ENCODE results near the gene NCEH1.
A peak's percentile ranks its signal among the peaks of the same experiment; 100 is the strongest.
"Not testable (repeated sequence)": the region's sequence is repeated elsewhere in the genome, so short reads cannot be mapped to it uniquely, and the experiment has no call there.

Gene NCEH1, protein sequence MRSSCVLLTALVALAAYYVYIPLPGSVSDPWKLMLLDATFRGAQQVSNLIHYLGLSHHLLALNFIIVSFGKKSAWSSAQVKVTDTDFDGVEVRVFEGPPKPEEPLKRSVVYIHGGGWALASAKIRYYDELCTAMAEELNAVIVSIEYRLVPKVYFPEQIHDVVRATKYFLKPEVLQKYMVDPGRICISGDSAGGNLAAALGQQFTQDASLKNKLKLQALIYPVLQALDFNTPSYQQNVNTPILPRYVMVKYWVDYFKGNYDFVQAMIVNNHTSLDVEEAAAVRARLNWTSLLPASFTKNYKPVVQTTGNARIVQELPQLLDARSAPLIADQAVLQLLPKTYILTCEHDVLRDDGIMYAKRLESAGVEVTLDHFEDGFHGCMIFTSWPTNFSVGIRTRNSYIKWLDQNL

GRCh38 chr3:172710664-172711453 is at the start of gene NCEH1:
TSS of gene NCEH1 (minus strand) at chr3:172711067. CDS start at chr3:172710984, 83 bp downstream.
- DNase-seq = peak; percentile 99 to 100

DNA sequence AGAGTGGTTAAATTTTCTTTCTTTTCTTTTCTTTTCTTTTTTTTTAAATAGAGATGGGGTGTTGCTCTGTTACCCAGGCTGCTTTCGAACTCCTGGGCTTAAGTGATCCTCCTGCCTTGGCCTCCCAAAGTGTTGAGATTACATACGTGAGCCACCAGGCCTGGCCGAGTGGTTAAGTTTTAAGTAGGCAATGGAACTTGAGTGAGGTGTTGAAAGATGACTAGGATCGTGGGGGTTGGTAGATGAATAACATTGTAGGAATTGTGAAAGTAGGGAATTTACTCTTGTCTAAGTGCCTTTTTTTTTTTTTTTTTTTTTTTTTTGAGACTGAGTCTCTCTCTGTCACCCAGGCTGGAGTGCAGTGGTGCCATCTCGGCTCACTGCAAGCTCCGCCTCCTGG is 49.5 kb upstream of the NCEH1 start:
- DNase-seq = not testable (repeated sequence)

DNA sequence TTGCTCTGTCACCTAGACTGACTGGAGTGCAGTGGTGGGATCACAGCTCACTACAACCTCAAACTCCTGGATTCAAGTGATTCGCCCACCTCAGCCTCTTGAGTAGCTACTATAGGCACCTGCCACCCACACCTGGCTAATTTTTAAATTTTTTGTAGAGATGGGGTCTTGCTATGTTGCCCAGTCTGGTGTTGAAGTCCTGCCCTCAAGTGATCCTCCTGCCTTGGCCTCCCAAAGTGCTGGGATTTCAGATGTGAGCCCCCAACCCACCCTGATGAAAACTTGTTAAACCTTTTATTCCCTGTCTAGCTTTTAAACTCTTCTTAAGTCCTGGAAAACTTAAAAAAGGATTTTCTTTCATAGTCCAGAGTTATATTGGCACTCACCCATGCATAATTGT is 42.3 kb upstream of the NCEH1 start:
- DNase-seq = no peak

GRCh38 chr3:172752651-172753050 is 41.8 kb upstream of the NCEH1 start:
- DNase-seq = no peak

GRCh38 chr3:172751175-172751704 is 40.4 kb upstream of the NCEH1 start:
- peak in 1 of 2 experiments; percentile 38 for DNase-seq

GRCh38 chr3:172750368-172751174 is 39.7 kb upstream of the NCEH1 start, which contains the start of gene ECT2:
TSS of gene ECT2 (plus strand) at chr3:172750726. CDS start at chr3:172754531, 3,805 bp downstream.
- DNase-seq = peak; percentile 100

GRCh38 chr3:172750069-172750367 is 39.2 kb upstream of the NCEH1 start:
- no peak for DNase-seq

- DNase-seq = peak; percentile 76 to 96
Measured at GRCh38 chr3:172749230-172749965, 38.5 kb upstream of the NCEH1 start.

DNA sequence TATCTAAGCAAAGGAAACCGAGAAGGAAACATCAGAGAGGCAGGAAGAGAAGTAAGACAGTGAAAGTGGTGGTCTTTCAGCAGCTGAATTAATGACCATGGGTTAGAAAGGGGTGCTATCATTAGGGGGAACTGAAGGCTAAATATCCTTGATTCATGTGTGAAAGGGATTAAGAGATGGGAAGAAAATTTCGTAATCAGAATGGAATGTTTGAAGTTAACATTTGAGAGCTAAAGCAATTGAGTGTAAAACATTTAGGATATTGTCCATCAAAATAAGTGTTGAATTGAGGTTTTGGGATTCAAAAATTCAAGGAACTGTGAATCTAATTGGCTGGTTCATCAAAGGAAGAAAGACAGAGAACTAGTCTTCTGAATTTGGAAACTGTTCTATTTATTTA is 35.6 kb upstream of the NCEH1 start:
- no peak for DNase-seq

DNA sequence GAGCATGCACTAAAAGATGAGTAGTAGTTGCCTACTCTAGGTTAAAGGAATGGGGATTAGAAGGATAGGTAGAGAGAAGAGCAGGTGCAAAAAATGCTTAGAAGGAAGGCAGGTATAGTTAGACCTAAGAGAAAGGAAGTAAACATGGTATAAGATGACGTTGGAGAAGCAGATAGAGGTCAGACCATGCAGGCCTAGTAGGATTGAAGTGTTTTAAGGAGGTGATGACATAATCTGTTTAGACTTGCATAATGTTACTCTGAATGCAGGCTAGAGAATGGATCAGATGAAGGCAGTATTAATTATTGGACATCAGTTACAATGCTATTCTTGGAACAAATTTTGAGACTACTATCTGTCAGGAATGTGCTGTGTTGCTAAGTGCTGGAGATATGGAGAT is 28.6 kb upstream of the NCEH1 start:
- no peak for DNase-seq

DNA sequence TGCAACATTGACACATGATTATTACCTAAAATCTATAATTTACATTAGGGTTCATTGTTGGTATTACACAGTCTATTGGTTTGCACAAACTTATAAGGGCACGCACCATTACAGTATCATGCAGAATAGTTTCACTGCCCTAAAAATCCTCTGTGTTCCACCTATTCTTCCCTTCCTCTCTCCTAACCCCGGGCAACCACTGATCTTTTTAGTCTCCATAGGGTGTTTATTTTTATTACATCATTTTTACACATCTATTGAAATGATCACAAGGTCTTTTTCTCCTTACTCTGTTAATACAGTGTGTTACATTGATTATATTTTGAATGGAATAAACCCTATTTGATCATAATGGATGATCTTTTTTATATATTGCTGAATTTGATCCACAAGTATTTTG is 24.1 kb upstream of the NCEH1 start:
- no peak for DNase-seq

DNA sequence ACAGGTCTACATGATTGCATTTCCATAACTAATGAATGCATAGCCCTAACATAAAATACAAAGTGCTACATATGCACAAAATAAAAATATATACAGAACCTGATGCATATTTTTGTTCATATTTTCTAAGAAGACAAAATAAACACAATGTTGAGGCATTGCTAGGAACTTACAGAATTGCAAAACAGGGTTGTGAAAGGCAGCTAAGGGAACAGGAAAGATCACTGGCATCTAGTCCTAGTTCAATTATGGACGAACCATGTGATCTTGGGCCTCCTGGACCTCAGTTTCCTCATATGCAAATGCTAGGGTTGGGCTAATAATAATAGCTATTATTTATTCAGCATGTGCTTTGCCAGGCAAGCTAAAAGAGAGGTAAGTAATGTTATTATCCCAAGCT is 15.5 kb upstream of the NCEH1 start:
- DNase-seq = no peak

- DNase-seq = not testable (repeated sequence)
Measured at GRCh38 chr3:172722536-172723040, 11.7 kb upstream of the NCEH1 start.

GRCh38 chr3:172717493-172718088 is 6.7 kb upstream of the NCEH1 start:
- peak in 1 of 2 experiments; percentile 31 for DNase-seq

- no peak for DNase-seq
Measured at GRCh38 chr3:172716476-172716875, 5.6 kb upstream of the NCEH1 start.

DNA sequence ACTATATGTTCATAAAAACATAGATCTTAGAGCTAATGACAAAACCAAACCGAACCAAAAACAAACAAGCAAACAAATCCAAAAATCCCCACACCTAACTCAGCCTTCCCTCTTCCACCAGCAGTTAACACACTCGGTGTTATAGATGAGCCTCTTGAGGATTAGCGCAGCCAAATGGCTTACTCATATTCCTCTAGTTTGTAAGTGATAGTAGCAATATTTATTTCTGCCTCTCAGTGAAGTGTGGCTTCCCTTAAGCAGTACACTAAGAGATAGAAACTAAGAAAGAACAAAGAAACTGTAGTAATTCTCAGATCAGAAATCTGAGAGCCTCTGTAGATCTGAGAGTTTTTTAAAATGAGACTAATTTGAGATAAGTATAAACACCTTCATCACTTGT is 2.4 kb upstream of the NCEH1 start:
- no peak for DNase-seq

- peak in 1 of 2 experiments; percentile 65 for DNase-seq
Measured at GRCh38 chr3:172711454-172711795, 558 bp upstream of the NCEH1 start.

DNA sequence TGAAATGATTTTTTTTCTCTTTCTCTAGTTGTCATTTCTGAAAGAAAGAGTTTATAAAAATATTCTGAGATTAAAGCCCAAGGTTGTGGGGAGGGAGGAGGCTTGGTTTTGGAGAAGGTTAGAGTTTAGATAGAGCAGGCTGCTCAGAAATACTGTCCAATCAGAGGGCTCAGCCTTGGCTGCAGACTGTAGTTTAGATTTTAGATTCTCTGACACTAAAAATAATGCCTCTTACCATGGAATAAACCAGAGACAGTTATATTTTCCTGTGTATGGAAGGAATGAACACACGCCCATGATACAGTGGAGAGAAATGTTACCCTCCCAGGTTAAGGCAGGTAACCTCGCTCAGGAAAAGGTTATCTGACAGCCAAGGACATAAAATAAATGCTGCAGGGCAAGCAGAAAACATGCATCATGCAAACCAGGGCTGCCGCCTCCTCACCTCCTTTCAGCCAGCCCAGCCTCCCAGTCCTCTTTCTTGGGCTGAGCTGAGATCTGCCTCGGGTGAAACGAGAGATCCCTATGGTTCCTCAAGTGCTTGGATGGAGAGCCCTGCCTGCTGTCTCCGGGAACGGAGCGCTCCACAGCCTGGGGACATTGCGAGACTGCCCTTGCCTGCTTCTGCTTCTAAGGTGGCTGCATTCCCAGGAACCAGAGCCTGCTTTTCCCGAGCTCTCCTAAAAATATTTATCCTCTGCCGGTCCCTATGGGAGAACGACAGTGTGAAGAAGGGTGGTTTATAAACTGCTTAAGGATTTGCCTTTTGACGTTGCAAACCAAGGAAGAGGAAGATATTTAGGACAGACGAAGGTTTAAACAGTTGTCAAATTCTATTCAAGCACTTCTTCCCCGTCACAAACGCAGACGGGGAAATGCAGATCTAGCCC is 848 bp downstream of the NCEH1 start:
- DNase-seq = no peak

DNA sequence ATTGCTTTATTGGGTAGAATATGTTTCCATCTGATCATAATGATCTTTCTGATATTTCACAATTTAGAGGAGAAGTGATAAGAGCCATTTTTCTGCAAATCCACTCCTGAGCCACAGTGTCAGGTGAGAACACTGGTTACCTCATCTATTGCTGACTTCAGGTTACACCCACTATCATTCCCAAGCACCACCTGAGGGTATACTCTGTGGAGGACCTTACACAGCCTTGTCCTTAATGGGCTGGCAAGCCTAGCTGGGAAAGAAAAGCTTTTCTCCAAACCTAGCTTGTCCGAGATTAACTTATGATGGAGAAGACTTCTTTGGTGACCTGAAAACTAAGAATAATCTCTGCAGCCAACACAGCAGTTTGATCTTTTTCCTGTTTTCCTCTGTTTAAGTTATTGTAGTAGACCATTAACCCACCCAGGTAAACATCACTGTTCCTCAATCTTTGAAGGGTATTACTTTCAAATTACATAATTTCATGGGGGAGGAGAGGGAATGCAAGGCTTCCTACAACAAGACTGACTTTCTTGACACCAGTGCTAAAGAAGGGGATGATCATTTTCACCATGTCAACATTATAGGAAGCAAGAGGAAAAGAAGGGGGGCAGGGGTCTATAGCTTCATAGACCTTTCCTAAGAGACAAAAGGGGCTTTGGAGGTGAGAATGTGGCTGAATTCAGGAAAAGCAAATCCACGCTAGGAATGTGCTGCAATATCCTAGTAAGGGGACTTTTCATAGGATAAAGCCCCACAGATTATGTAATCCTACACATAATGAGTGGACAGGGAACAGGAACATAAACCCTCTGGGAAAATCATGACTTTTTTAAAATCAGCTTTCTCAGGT is 1.7 kb downstream of the NCEH1 start:
- no peak for DNase-seq

DNA sequence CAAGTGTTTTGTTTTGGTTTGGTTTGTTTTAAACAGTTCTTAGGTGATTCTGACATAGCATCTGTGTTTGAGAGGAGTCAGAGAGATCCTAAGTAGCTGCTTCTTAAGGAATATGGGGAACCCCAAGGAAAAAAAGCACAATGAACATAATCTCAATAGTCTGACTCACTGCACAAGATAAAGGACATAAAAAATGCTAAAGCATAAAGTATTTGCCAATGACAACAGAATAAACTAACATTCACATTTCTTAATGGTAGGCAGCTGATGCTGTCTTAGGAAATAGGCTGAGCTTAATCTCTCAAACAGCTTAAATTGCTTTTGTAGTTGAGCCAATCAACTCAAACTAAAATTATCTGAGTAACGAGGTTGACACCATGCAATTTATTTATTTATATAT is 2.9 kb downstream of the NCEH1 start:
- DNase-seq = no peak

Measured in SW 1271 (cell line).